Liver (tissue), 9 donors: Measurements from ENCODE around the gene C1QTNF1. TPM values are rescaled to one million over a fixed set of nuclear protein-coding genes. Genes with fewer than 3 reads are reported as not detected.

Experiments
- DNase-seq: peaks from one replicate; pipeline ENCODE4 v3.0.0-alpha.2; 2017; ENCODE audit warnings: low spot score
- H3K27ac ChIP-seq, 2 donors: one replicate each; pipeline ENCODE4 v1.7.0; 2013; ENCODE audit warnings: inconsistent platforms in 2 of 2, low read length in 2 of 2, control low read depth in 1 of 2, low read depth in 1 of 2, mild to moderate bottlenecking in 1 of 2
- H3K27me3 ChIP-seq, 4 donors: one replicate each; pipeline versions ENCODE4 v1.6.1 to v1.7.0; 2013; ENCODE audit warnings: low read length in 3 of 4, inconsistent platforms in 1 of 4, mild to moderate bottlenecking in 1 of 4, moderate library complexity in 1 of 4; ENCODE audit not compliant: control insufficient read depth in 4 of 4, insufficient read depth in 4 of 4
- H3K36me3 ChIP-seq, 4 donors: one replicate each; pipeline versions ENCODE4 v1.6.1 to v1.7.0; 2013; ENCODE audit warnings: low read length in 3 of 4, mild to moderate bottlenecking in 3 of 4, low read depth in 1 of 4, moderate library complexity in 1 of 4; ENCODE audit not compliant: control insufficient read depth in 4 of 4, insufficient read depth in 3 of 4
- H3K4me1 ChIP-seq, 4 donors: one replicate each; pipeline versions ENCODE4 v1.6.1 to v1.7.0; 2013; ENCODE audit warnings: low read length in 3 of 4, mild to moderate bottlenecking in 3 of 4, moderate library complexity in 1 of 4; ENCODE audit not compliant: control insufficient read depth in 4 of 4, insufficient read depth in 4 of 4
- H3K4me3 ChIP-seq, 3 donors: one replicate each; pipeline versions ENCODE4 v1.6.1 to v1.7.0; 2013; ENCODE audit warnings: low read length in 3 of 3, control low read depth in 1 of 3, low read depth in 1 of 3, mild to moderate bottlenecking in 1 of 3
- H3K9ac ChIP-seq, 2 donors: one replicate each; pipeline ENCODE4 v1.7.0; 2013; ENCODE audit warnings: low read length in 2 of 2, mild to moderate bottlenecking in 2 of 2, moderate library complexity in 2 of 2, control low read depth in 1 of 2, low read depth in 1 of 2
- H3K9me3 ChIP-seq, 4 donors: one replicate each; pipeline versions ENCODE4 v1.6.1 to v1.7.0; 2013; ENCODE audit warnings: low read length in 3 of 4; ENCODE audit not compliant: control insufficient read depth in 4 of 4
- EGR1 ChIP-seq, 2 donors: IDR thresholded peaks; 2 replicates each; pipeline ENCODE4 v1.6.1; 2016 to 2018; ENCODE audit warnings: antibody characterized with exemption in 2 of 2, low read depth in 2 of 2
- FOXA1 ChIP-seq: IDR thresholded peaks from 2 replicates; pipeline ENCODE4 v1.6.1; 2016; ENCODE audit warnings: antibody characterized with exemption
- FOXA2 ChIP-seq: IDR thresholded peaks from 2 replicates; pipeline ENCODE4 v1.6.1; 2016; ENCODE audit warnings: antibody characterized with exemption
- GABPA ChIP-seq, 2 donors: IDR thresholded peaks in 1 of 2; conservative IDR thresholded peaks in 1 of 2; 2 replicates each; pipeline ENCODE4 v1.6.1; 2016; ENCODE audit warnings: antibody characterized with exemption in 2 of 2, mild to moderate bottlenecking in 1 of 2, moderate library complexity in 1 of 2
- HNF4A ChIP-seq, 2 donors: conservative IDR thresholded peaks; 2 replicates each; pipeline ENCODE4 v1.6.1; 2016; ENCODE audit warnings: antibody characterized with exemption in 2 of 2, mild to moderate bottlenecking in 2 of 2
- HNF4G ChIP-seq: IDR thresholded peaks from 2 replicates; pipeline ENCODE4 v1.6.1; 2016; ENCODE audit warnings: antibody characterized with exemption
- JUND ChIP-seq, 2 donors: IDR thresholded peaks; 2 replicates each; pipeline ENCODE4 v1.6.1; 2016; ENCODE audit warnings: antibody characterized with exemption in 2 of 2
- NR2F2 ChIP-seq: IDR thresholded peaks from 2 replicates; pipeline ENCODE4 v1.6.1; 2016; ENCODE audit warnings: antibody characterized with exemption
- RAD21 ChIP-seq, 2 donors: IDR thresholded peaks; 2 replicates each; pipeline ENCODE4 v1.6.1; 2016; ENCODE audit warnings: antibody characterized with exemption in 2 of 2, mild to moderate bottlenecking in 2 of 2
- RXRA ChIP-seq, 2 donors: IDR thresholded peaks; 2 replicates each; pipeline ENCODE4 v1.6.1; 2017 to 2018; ENCODE audit warnings: antibody characterized with exemption in 2 of 2, mild to moderate bottlenecking in 1 of 2
- SP1 ChIP-seq: IDR thresholded peaks from 2 replicates; pipeline ENCODE4 v1.6.1; 2018; ENCODE audit warnings: antibody characterized with exemption, mild to moderate bottlenecking
- TAF1 ChIP-seq: conservative IDR thresholded peaks from 2 replicates; pipeline ENCODE4 v1.6.1; 2016; ENCODE audit warnings: antibody characterized with exemption, mild to moderate bottlenecking
- YY1 ChIP-seq: IDR thresholded peaks from 2 replicates; pipeline ENCODE4 v1.6.1; 2016; ENCODE audit warnings: antibody characterized with exemption, mild to moderate bottlenecking
- WGBS: extraction: QIAGEN DNeasy Blood & Tissue Kit; methylation state at CpG from one replicate; pipeline ENCODE4 v1.1.7; 2013; 5-methylcytosine and 5-hydroxymethylcytosine counted together
- polyA plus RNA-seq, 2 donors: library from polyadenylated mRNA; stranded (reverse) in 1 of 2; unstranded in 1 of 2; fragments of 200-250 nt in 1 of 2; fragments of >200 nt in 1 of 2; fragmentation: Nextera tagmentation in 1 of 2; extraction: Ambion mirVana in 1 of 2; gene quantifications; one replicate each; pipeline versions ENCODE4 v1.2.1 to v1.2.3, GENCODE V29; 2013 to 2015
- total RNA-seq, 2 donors: library from RNA; depleted of rRNA; stranded (reverse); fragments of >200 nt; gene quantifications; one replicate each; pipeline ENCODE4 v1.2.3, GENCODE V29; 2014
- TF ChIP-seq, protein P1 (sequence below): IDR thresholded peaks from 2 replicates; pipeline ENCODE4 v1.6.1; 2016; ENCODE audit warnings: antibody characterized with exemption
- TF ChIP-seq, protein P2 (sequence below): fragments of 150-350 bp; IDR thresholded peaks from 2 replicates; pipeline ENCODE4 v1.5.1; 2017; ENCODE audit warnings: improper control_type of control experiment, low read depth, low read length; ENCODE audit not compliant: missing input control
- TF ChIP-seq, protein P3 (sequence below): IDR thresholded peaks from 2 replicates; pipeline ENCODE4 v1.6.1; 2016; ENCODE audit warnings: antibody characterized with exemption, mild to moderate bottlenecking
- TF ChIP-seq, protein P4 (sequence below): IDR thresholded peaks from 2 replicates; pipeline ENCODE4 v1.6.1; 2016; ENCODE audit warnings: antibody characterized with exemption
- donor health status: healthy.
- donor health status: healthy.
- donor health status: healthy.
- donor health status: healthy.
- donor health status: healthy.

Gene C1QTNF1
- total and polyA plus RNA-seq, 4 donors: 0.56 to 54.6 (median 16.1) TPM

GRCh38 chr17:79093270-79093669 is 69.3 kb downstream of the C1QTNF1 start:
- no peaks in the 10 kb centered on the region for H3K36me3 ChIP-seq

GRCh38 chr17:79094261-79094660 is 70.3 kb downstream of the C1QTNF1 start:
- WGBS: 80% methylated on average over 17 of the region's 17 CpGs
- H3K27me3 ChIP-seq: peaks cover 0 to 5% (median 2%) of the 10 kb centered on the region in 4 donors
- DNase-seq: no peak

More at GRCh38 chr17:79093270-79093669, 69.3 kb downstream of the C1QTNF1 start:
- TF ChIP-seq EGR1 (IDR thresholded peaks at IDR 0.05; ENCODE audit: low read depth in 2 of 2) (no peak), FOXA1 (no peak)
- Histone ChIP-seq H3K27ac (no peak overlapping the region), H3K4me1 (peaks cover 0 to 3% (median 0%) of the 10 kb centered on the region in 4 donors), H3K27me3 (peaks cover 0 to 5% (median 2%) of the 10 kb centered on the region in 4 donors), H3K9ac (no peak overlapping the region), H3K9me3 (no peaks in the 10 kb centered on the region), H3K4me3 (no peak overlapping the region)
- DNase-seq: no peak
- 61% methylated on average over 8 of the region's 8 CpGs for WGBS

GRCh38 chr17:79095345-79096055 is 71.5 kb downstream of the C1QTNF1 start:
- Histone ChIP-seq H3K9ac (no peak overlapping the region), H3K4me3 (no peak overlapping the region), H3K9me3 (no peaks in the 10 kb centered on the region), H3K4me1 (peaks cover 0 to 3% (median 0%) of the 10 kb centered on the region in 4 donors), H3K36me3 (no peaks in the 10 kb centered on the region), H3K27me3 (peaks cover 0 to 5% (median 2%) of the 10 kb centered on the region in 4 donors), H3K27ac (no peak overlapping the region)
- 86% methylated on average over 15 of the region's 15 CpGs for WGBS
- TF ChIP-seq HNF4A (conservative IDR thresholded peaks at IDR 0.05) (no peak), FOXA2 (no peak), JUND (IDR thresholded peaks at IDR 0.05) (no peak), NR2F2 (no peak), HNF4G (no peak), TAF1 (no peak), FOXA1 (no peak)
- TF ChIP-seq, protein P1, sequence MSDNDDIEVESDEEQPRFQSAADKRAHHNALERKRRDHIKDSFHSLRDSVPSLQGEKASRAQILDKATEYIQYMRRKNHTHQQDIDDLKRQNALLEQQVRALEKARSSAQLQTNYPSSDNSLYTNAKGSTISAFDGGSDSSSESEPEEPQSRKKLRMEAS: no peak
- TF ChIP-seq, protein P2, sequence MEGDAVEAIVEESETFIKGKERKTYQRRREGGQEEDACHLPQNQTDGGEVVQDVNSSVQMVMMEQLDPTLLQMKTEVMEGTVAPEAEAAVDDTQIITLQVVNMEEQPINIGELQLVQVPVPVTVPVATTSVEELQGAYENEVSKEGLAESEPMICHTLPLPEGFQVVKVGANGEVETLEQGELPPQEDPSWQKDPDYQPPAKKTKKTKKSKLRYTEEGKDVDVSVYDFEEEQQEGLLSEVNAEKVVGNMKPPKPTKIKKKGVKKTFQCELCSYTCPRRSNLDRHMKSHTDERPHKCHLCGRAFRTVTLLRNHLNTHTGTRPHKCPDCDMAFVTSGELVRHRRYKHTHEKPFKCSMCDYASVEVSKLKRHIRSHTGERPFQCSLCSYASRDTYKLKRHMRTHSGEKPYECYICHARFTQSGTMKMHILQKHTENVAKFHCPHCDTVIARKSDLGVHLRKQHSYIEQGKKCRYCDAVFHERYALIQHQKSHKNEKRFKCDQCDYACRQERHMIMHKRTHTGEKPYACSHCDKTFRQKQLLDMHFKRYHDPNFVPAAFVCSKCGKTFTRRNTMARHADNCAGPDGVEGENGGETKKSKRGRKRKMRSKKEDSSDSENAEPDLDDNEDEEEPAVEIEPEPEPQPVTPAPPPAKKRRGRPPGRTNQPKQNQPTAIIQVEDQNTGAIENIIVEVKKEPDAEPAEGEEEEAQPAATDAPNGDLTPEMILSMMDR: no peak
- DNase-seq: no peak

More at GRCh38 chr17:79094261-79094660, 70.3 kb downstream of the C1QTNF1 start:
- H3K4me1 ChIP-seq: peaks cover 0 to 3% (median 0%) of the 10 kb centered on the region in 4 donors
- H3K36me3 ChIP-seq: no peaks in the 10 kb centered on the region
- no peak overlapping the region for H3K9ac ChIP-seq
- TF ChIP-seq NR2F2 (no peak), HNF4G (no peak), FOXA1 (no peak), RXRA (IDR thresholded peaks at IDR 0.05) (no peak), RAD21 (IDR thresholded peaks at IDR 0.05) (no peak), FOXA2 (no peak), YY1 (no peak), HNF4A (conservative IDR thresholded peaks at IDR 0.05) (no peak), GABPA (IDR thresholded peaks at IDR 0.05 in 1 of 2, conservative IDR thresholded peaks at IDR 0.05 in 1 of 2) (no peak), EGR1 (IDR thresholded peaks at IDR 0.05; ENCODE audit: low read depth in 2 of 2) (no peak), SP1 (no peak)
- TF ChIP-seq, protein P3, sequence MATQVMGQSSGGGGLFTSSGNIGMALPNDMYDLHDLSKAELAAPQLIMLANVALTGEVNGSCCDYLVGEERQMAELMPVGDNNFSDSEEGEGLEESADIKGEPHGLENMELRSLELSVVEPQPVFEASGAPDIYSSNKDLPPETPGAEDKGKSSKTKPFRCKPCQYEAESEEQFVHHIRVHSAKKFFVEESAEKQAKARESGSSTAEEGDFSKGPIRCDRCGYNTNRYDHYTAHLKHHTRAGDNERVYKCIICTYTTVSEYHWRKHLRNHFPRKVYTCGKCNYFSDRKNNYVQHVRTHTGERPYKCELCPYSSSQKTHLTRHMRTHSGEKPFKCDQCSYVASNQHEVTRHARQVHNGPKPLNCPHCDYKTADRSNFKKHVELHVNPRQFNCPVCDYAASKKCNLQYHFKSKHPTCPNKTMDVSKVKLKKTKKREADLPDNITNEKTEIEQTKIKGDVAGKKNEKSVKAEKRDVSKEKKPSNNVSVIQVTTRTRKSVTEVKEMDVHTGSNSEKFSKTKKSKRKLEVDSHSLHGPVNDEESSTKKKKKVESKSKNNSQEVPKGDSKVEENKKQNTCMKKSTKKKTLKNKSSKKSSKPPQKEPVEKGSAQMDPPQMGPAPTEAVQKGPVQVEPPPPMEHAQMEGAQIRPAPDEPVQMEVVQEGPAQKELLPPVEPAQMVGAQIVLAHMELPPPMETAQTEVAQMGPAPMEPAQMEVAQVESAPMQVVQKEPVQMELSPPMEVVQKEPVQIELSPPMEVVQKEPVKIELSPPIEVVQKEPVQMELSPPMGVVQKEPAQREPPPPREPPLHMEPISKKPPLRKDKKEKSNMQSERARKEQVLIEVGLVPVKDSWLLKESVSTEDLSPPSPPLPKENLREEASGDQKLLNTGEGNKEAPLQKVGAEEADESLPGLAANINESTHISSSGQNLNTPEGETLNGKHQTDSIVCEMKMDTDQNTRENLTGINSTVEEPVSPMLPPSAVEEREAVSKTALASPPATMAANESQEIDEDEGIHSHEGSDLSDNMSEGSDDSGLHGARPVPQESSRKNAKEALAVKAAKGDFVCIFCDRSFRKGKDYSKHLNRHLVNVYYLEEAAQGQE: no peak
- TF ChIP-seq, protein P4, sequence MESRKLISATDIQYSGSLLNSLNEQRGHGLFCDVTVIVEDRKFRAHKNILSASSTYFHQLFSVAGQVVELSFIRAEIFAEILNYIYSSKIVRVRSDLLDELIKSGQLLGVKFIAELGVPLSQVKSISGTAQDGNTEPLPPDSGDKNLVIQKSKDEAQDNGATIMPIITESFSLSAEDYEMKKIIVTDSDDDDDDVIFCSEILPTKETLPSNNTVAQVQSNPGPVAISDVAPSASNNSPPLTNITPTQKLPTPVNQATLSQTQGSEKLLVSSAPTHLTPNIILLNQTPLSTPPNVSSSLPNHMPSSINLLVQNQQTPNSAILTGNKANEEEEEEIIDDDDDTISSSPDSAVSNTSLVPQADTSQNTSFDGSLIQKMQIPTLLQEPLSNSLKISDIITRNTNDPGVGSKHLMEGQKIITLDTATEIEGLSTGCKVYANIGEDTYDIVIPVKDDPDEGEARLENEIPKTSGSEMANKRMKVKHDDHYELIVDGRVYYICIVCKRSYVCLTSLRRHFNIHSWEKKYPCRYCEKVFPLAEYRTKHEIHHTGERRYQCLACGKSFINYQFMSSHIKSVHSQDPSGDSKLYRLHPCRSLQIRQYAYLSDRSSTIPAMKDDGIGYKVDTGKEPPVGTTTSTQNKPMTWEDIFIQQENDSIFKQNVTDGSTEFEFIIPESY: no peak
- H3K4me3 ChIP-seq: no peak overlapping the region
- H3K27ac ChIP-seq: no peak overlapping the region
- H3K9me3 ChIP-seq: no peaks in the 10 kb centered on the region
